Erythroblast (primary cell): ENCODE data around the gene PASK.
A peak's percentile ranks its signal among the peaks of the same experiment; 100 is the strongest.

Experiments
- DNase-seq, 2 experiments: peaks; one replicate each; lab custom pipeline; 2025; lab: John Stamatoyannopoulos, UW
- GATA1 ChIP-seq: IDR thresholded peaks from 2 replicates; pipeline ENCODE4 v1.6.1; 2011; ENCODE audit warnings: low read depth, mild to moderate bottlenecking, control low read depth, low read length, moderate library complexity
- POLR2A ChIP-seq: IDR thresholded peaks from 2 replicates; pipeline ENCODE4 v1.6.1; 2011; ENCODE audit warnings: mild to moderate bottlenecking, low read length

The PASK gene

GRCh38 chr2:241066893-241067341, 82.4 kb downstream of the PASK start:
- no peak for DNase-seq

GRCh38 chr2:241066171-241066892, 82.9 kb downstream of the PASK start:
- TF ChIP-seq GATA1 = no peak
- no peak for TF ChIP-seq POLR2A
- no peak for DNase-seq

More at GRCh38 chr2:241066893-241067341, 82.4 kb downstream of the PASK start:
- no peak for TF ChIP-seq POLR2A
- no peak for TF ChIP-seq GATA1

- no peak for DNase-seq
These were observed 83.9 kb downstream of the PASK start for GRCh38 chr2:241065355-241065803.

GRCh38 chr2:241064802-241065354, 84.4 kb downstream of the PASK start:
- TF ChIP-seq POLR2A (no peak), GATA1 (no peak)
- DNase-seq = no peak

More at GRCh38 chr2:241065355-241065803, 83.9 kb downstream of the PASK start:
- TF ChIP-seq GATA1 = no peak
- TF ChIP-seq POLR2A = no peak

- peak in 1 of 2 experiments; percentile 12 for DNase-seq
- TF ChIP-seq GATA1 (no peak), POLR2A (no peak)
These were observed 85.1 kb downstream of the PASK start for GRCh38 chr2:241064008-241064801.

- no peak for DNase-seq
- no peak for TF ChIP-seq GATA1
- TF ChIP-seq POLR2A = no peak
These were observed 85.7 kb downstream of the PASK start for GRCh38 chr2:241063587-241063986.

GRCh38 chr2:241063093-241063551, 86.2 kb downstream of the PASK start:
- TF ChIP-seq POLR2A (no peak), GATA1 (no peak)

GRCh38 chr2:241062389-241063092, 86.7 kb downstream of the PASK start:
- TF ChIP-seq GATA1 = no peak
- no peak for TF ChIP-seq POLR2A
- no peak for DNase-seq

More at GRCh38 chr2:241063093-241063551, 86.2 kb downstream of the PASK start:
- no peak for DNase-seq

GRCh38 chr2:241061275-241061674, 88.0 kb downstream of the PASK start:
- TF ChIP-seq POLR2A (no peak), GATA1 (no peak)
- DNase-seq = no peak
